ENCODE measurements around the gene TRABD2B. TPM values are rescaled to one million over a fixed set of nuclear protein-coding genes. Genes with fewer than 3 reads are reported as not detected.

TRABD2B gene
- total and polyA plus RNA-seq, 8 donors: 0.99 to 5.2 (median 3.3) TPM

DNA sequence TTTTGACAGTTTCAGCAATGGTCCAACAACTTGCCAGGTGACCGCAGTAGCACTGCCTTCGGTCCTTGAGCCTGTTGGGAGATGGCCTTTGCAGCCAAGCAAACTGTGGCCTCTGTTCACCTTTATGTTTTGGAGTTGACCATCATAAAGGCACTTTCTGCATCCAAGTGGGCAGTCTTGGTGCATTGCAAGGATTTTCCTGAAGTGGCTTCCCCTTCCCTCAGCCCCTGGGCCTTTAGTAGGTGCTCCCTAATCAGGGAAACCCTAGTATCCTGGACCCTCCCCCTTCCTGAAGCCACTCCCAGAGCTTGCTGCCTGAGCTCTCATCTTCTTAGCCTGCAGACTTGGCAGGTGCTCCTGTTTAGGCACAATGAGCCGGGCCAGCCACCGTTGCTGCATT lies 140.2 kb downstream of the TRABD2B start:
- Histone ChIP-seq H3K36me3 (no peaks in the 10 kb centered on the region), H3K9me3 (no peaks in the 10 kb centered on the region), H3K4me3 (no peak overlapping the region), H3K27me3 (no peaks in the 10 kb centered on the region), H3K27ac (no peak overlapping the region), H3K4me1 (no peaks in the 10 kb centered on the region)
- ATAC-seq: no peak
- intact Hi-C loops (cut with DNase I): no loop called here
- DNase-seq: no peak
- TF ChIP-seq, protein P1, sequence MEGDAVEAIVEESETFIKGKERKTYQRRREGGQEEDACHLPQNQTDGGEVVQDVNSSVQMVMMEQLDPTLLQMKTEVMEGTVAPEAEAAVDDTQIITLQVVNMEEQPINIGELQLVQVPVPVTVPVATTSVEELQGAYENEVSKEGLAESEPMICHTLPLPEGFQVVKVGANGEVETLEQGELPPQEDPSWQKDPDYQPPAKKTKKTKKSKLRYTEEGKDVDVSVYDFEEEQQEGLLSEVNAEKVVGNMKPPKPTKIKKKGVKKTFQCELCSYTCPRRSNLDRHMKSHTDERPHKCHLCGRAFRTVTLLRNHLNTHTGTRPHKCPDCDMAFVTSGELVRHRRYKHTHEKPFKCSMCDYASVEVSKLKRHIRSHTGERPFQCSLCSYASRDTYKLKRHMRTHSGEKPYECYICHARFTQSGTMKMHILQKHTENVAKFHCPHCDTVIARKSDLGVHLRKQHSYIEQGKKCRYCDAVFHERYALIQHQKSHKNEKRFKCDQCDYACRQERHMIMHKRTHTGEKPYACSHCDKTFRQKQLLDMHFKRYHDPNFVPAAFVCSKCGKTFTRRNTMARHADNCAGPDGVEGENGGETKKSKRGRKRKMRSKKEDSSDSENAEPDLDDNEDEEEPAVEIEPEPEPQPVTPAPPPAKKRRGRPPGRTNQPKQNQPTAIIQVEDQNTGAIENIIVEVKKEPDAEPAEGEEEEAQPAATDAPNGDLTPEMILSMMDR (IDR thresholded peaks at IDR 0.05): no peak

DNA sequence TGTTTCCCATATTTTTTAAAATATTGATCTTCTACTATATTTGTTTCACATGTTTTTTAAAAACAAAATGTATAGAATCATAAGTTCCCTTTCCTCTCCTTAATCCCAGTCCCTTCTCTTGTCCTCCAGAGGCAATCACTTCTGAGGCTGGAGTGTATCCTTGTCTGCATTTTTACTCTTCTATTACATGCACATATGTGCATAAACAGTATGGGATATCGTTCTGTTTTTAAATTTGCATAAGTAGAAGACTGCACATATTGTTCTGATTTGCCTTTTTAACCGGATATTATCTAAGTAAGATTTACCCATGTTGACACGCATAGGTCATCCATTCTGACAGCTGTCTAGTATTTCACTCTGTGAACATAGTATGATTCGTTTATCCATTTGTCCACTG lies 142.0 kb downstream of the TRABD2B start:
- no peaks in the 10 kb centered on the region for H3K27me3 ChIP-seq
- no peak overlapping the region for H3K4me3 ChIP-seq
- no peaks in the 10 kb centered on the region for H3K36me3 ChIP-seq
- DNase-seq (no peak), ATAC-seq (no peak)
- H3K9me3 ChIP-seq: no peaks in the 10 kb centered on the region
- TF ChIP-seq, protein P1 (IDR thresholded peaks at IDR 0.05): no peak
- no peaks in the 10 kb centered on the region for H3K4me1 ChIP-seq
- intact Hi-C loops (cut with DNase I): no loop called here
- H3K27ac ChIP-seq: no peak overlapping the region

DNA sequence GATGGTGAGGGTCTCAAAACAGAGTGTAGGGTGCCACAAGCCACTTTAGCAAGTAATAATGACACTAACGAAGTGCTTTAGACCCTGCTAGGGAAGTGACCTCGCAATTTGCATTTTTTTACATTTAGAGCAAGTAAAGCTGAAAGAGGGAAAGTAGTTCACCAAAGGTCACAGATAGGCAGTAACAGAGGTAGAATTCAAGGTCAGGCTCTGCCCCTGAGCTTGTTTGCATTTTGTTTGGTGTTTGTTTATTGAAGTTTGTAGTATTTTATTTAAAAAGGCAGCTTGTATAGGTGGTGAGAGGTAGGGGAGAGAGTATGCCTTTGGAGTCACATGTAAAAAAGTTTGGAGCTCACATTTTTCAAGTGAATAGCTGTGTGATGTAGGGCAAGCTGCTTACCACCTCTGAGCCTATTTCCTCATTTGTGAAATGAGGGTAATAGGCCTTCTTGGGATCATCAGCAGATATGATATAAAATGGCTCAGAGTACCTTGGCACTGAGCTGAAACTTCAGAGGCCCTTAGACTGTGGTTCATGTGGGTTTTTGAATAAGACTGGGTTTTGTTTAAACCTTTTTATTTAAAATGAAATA lies 142.5 kb downstream of the TRABD2B start:
- DNase-seq (no peak), ATAC-seq (no peak)
- H3K27me3 ChIP-seq: no peaks in the 10 kb centered on the region
- intact Hi-C loops (cut with DNase I): no loop called here
- no peaks in the 10 kb centered on the region for H3K36me3 ChIP-seq
- no peak overlapping the region for H3K27ac ChIP-seq
- H3K4me1 ChIP-seq: no peaks in the 10 kb centered on the region
- TF ChIP-seq, protein P1 (IDR thresholded peaks at IDR 0.05): no peak
- H3K4me3 ChIP-seq: no peak overlapping the region
- H3K9me3 ChIP-seq: no peaks in the 10 kb centered on the region

DNA sequence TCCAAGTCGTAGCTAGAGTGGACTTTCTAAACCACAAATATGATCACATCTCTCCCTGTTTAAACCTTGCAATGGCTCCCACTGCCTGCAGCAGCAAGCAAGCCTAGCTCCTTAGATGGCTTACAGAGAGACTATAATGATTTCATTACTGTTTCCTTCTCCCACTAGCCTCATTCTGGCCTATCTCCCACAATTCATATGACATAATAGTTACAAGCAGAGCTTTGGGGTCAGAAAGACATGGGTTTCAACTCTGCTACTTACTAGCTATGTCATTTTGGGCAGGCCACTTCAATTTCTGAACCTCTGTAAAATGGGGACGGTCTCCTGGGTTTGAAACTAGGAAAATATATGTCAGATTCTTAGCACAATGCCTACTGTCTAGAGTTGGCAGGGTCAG lies 143.3 kb downstream of the TRABD2B start:
- ATAC-seq (no peak), DNase-seq (no peak)
- no peaks in the 10 kb centered on the region for H3K36me3 ChIP-seq
- H3K27me3 ChIP-seq: no peaks in the 10 kb centered on the region
- intact Hi-C loops (cut with DNase I): no loop called here
- no peaks in the 10 kb centered on the region for H3K4me1 ChIP-seq
- no peaks in the 10 kb centered on the region for H3K9me3 ChIP-seq
- H3K27ac ChIP-seq: no peak overlapping the region
- no peak overlapping the region for H3K4me3 ChIP-seq
- TF ChIP-seq, protein P1 (IDR thresholded peaks at IDR 0.05): no peak

DNA sequence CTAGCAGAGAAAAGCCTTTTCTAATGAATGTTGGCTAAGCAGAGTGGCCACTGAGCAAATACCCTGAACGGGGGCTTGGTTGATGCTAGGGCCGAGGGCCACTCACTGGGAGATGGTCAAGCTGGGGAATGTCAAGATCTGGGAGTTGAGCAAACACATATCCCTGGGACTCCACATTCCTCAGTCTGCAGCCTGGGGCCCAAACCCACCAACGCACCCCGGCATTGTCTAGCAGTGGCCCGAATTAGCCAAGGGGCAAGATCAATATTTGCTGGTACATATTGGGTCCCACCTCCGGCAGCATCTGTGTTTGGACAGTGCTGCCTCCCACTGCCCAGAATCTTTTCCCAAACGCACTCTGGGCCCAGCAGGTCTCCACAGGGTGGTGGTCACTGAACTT lies 144.1 kb downstream of the TRABD2B start:
- Histone ChIP-seq H3K4me3 (no peak overlapping the region), H3K4me1 (no peaks in the 10 kb centered on the region), H3K27me3 (no peaks in the 10 kb centered on the region), H3K9me3 (no peaks in the 10 kb centered on the region), H3K27ac (no peak overlapping the region), H3K36me3 (no peaks in the 10 kb centered on the region)
- ATAC-seq (no peak), DNase-seq (no peak)
- TF ChIP-seq, protein P1 (IDR thresholded peaks at IDR 0.05): no peak
- intact Hi-C loops (cut with DNase I): no loop called here
